GM12892 (cell line): ENCODE data around the gene TUBB8B. TPM values are rescaled to one million over a fixed set of nuclear protein-coding genes. Genes with fewer than 3 reads are reported as not detected.
"Not testable (repeated sequence)": the region's sequence is repeated elsewhere in the genome, so short reads cannot be mapped to it uniquely, and the experiment has no call there.

Experiments
- DNase-seq: peaks from one replicate; pipeline ENCODE4 v3.0.0; 2011; ENCODE audit not compliant: insufficient read length
- FAIRE-seq: peaks from 2 replicates; lab custom pipeline; 2011; peaks lifted over from hg19 to GRCh38; lab: Jason Lieb, UNC
- polyA plus RNA-seq: library from polyadenylated mRNA; unstranded; fragments of >200 nt; gene quantifications from one replicate; pipeline ENCODE4 v1.2.1, GENCODE V29; 2012; ENCODE audit warnings: missing spikeins, inconsistent platforms; ENCODE audit not compliant: missing spikeins

The TUBB8B gene
- not detected for polyA plus RNA-seq

DNA sequence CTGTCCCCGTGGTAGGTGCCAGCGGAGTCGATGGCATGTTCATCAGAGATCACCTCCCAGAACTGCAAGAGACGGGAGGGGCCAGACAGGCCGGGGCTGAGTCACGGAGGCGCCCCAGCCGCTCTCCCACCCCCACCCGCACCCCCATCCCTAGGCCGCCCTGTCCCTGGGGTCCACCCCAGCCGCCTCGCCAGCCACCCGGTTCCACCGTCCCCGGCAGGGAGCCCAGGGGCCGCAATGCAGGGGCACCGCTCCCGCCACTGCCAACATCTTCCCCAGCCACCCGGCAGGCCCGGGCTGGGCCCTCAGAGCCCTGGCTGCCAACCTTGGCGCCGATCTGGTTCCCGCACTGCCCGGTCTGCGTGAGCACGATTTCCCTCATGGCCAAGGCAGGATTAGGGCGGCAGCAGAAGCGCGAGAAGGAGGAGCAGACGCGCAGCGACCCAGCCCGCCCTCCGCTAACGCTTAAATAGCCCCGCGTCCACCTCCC, at the start of gene TUBB8B:
TUBB8B (minus strand) TSS at position 440 of the 490 bp plus-strand sequence; CDS start at position 382, 58 bp downstream.
- DNase-seq, FAIRE-seq: not testable (repeated sequence)

DNA sequence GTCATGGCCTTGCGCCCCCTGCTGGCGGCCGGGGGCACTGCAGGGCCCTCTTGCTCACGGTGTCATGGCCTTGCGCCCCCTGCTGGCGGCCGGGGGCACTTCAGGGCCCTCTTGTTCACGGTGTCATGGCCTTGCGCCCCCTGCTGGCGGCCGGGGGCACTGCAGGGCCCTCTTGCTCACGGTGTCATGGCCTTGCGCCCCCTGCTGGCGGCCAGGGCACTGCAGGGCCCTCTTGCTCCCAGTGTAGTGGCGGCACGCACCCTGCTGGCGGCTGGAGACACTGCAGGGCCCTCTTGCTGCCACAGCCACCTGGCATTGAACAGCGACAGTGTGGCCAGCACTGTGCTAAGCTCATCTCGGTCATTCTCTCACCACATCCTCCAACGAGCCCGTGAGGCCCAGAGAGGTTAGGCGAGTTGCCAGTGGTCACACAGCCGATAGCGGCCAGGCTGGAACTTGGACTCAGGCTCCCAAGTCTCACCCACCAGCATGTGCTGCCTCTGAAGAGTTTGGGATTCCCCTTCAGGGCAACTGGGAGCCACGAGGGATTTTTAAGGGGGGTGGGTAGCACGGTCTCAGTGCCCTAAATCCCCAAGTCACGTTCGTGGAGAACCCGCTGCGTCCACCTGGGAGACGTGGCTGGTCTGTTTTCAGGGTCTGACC, 48.0 kb upstream of the TUBB8B start:
- not testable (repeated sequence) for DNase-seq, FAIRE-seq

DNA sequence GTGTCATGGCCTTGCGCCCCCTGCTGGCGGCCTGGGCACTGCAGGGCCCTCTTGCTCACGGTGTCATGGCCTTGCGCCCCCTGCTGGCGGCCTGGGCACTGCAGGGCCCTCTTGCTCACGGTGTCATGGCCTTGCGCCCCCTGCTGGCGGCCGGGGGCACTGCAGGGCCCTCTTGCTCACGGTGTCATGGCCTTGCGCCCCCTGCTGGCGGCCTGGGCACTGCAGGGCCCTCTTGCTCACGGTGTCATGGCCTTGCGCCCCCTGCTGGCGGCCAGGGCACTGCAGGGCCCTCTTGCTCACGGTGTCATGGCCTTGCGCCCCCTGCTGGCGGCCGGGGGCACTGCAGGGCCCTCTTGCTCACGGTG, 47.3 kb upstream of the TUBB8B start:
- not testable (repeated sequence) for FAIRE-seq, DNase-seq

DNA sequence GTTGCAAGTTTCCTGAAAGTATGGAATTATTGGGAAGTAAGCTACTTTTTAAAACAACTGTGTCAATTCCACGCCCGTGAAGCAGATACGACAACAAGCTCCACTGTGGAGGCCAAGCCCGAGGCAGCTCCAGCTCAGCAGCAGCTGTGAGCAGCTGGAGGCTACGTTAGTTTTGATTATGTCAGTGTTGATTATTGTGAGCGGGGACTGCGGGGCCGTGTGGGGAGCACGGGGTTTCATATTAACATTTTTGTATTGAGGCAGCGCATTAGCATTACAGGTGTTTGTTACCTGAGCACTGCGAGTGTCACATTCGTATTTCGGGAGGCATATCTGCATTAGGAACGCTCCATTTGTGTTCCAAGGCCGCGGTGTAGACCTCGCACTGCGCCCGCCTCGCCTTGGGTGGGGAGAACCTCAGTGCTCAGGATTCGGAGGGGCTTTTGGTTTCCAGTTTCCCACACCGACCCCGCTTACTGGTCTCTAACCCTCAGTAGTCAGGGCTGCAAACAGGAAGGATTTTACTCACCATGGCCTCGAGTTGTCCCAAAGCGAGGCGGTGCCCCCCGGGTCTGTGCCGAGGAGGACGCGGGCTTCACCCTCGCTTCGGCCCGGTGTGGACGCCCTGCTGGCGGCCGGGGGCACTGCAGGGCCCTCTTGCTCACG, 46.8 kb upstream of the TUBB8B start:
- FAIRE-seq, DNase-seq: not testable (repeated sequence)

DNA sequence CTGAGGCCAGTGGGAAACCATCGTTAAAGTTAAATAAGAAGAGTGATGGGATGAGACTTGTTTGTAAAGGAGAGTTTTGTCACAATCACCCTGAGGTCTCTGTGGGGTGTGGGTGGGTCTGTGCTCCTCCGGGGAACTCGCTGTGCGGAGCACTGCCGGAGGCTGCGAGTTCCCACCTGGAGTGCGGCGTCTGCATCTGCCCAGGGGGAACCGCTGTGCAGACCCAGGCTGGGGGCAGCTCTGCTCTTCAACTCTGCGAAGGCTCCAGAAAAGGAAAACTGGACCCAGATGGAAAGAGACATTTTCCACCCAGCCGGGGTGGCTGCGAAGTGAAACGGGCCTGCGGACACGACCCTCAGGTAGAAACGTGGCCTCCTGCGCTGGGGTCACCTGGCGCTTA, 46.2 kb upstream of the TUBB8B start:
- FAIRE-seq, DNase-seq: not testable (repeated sequence)

DNA sequence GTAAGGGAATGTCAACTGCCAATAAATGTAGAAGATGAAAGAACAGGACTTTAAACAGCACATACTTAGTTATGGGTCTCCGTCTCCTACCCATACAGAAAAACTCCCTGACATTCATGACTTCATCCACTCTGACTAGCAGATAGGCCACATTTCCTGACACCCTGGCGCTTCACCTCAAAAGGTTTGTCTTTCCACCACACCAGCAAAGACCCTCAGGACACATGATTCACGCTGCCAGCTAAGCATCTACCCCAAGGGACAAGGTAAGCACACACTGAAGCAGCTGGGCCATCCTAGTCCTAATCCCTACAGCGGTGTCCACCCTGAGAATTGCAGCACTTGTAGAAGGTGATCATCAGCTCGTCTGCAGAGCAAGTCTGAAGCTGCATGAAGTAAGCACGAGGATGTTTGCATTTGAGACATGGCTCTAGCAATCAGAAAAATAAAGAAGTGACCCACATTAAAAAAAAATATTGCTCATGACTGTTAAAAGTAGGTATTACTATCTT, 44.5 kb upstream of the TUBB8B start:
- not testable (repeated sequence) for DNase-seq, FAIRE-seq

DNA sequence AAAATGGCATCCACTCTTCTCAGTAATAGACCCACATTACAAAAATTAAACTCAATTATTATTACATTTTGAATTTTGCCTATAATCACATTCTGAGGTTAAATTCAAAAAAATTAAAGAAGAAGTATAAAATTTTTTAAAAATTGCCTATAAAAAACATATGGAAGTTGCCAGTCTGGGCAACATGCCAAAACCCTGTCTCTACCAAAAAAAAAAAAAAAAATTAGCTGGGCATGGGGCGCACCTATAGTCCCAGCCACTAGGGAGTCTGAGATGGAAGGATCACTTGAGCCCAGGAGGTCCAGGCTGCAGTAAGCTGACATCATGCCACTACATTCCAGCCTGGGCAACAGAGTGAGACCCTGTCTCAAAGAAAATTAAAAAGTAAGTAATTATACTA, 42.1 kb upstream of the TUBB8B start:
- FAIRE-seq, DNase-seq: not testable (repeated sequence)

DNA sequence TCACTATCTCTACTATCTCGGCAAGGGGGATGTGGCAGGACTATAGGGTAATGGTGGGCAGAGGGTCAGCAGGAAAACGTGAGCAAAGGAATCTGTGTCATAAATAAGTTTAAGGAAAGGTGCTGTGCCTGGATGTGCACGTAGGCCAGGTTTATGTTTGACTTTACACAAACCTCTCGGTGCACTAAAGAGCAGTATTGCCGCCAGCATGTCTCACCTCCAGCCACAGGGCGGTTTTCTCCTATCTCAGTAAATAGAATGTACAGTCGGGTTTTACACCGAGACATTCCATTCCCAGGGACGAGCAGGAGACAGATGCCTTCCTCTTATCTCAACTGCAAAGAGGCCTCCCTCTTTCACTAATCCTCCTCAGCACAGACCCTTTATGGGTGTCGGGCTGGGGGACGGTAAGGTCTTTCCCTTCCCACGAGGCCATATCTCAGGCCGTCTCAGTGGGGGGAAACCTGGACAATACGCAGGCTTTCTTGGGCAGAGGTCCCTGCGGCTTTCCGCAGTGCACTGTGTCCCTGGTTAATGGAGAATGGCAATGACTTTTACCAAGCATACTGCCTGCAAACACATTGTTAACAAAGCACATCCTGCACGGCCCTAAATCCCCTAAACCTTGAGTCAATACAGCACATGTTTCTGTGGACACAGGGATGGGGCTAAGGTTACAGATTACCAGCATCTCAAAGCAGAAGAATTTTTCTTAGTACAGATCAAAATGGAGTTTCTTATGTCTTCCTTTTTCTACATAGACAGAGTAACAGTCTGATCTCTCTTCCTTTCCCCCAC, 41.2 kb upstream of the TUBB8B start:
- FAIRE-seq, DNase-seq: not testable (repeated sequence)

DNA sequence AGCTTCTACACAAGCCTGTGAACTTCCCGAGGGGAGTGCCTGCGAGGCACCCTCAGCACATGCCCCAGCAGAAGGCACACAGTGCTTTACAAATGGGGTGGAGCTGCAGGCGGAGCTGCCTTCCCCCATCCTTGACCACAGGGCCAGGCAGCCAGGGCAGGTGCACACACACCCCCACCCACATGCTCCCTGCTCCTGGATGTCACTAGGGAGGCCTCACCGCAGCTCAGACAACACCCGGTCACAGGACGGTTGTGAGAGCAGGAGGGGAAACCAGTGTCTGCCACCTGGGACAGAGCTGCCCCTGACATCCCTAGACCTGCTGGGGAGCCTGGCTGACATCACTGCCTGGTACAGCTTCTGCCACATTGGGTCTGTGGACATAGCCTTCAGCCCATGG, 39.7 kb upstream of the TUBB8B start:
- not testable (repeated sequence) for FAIRE-seq, DNase-seq

DNA sequence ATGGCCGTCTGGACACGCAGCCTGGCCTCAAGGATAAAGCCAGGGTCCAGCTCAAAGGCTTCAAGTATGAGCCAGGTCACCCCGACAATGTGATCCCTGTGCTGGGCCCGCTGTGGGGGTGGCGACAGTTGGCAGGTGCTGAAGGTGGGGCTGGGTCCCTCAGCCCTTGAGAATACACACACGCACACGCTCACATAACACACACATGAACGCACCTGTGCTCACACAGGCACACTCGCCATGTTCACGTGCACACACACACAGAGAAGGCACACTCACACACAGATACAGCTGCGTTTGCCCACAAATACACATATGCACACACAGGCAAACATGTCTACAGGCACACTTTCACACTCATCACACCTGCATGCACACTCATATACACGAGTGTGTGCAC, 35.4 kb upstream of the TUBB8B start:
- not testable (repeated sequence) for FAIRE-seq, DNase-seq

DNA sequence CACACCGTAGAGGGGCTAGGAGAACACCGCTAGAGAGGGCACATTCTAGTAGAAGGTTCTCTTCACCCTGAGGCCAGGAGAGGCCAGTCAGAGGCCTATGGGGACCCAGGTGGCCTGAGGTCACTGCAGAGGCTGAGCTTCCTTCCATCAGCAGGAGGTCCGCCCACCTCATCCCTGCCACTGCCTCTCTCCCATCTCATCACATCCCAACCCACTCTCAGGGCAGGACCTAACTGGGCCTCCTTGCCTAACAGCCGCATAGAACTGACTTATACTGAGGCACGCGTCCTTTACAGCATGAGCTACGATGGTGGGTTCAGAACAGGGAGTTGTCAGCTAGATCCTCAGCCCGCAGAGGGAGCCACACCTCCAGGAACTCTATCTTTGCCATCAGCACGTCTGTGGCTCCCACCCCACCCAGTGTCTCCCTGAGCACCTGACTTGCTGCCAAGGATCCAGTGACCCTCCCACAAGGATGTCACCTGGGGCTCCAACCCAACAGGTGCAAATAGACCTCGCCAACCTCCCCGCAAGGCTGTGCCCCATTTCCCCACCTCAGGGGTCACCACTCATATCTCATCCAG, 33.3 kb upstream of the TUBB8B start:
- FAIRE-seq, DNase-seq: not testable (repeated sequence)

DNA sequence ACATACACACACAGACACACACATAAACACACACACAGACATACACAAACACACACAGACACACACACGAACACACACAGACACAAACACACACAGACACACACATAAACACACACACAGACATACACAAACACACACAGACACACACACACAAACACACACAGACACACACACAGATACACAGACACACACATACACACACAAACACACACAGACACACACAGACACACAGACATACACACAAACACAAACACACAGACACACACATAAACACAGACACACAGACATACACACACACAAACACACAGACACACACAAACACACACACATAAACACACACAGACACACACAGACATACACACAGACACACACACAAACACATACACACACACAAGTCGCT, 31.5 kb upstream of the TUBB8B start:
- DNase-seq, FAIRE-seq: not testable (repeated sequence)

DNA sequence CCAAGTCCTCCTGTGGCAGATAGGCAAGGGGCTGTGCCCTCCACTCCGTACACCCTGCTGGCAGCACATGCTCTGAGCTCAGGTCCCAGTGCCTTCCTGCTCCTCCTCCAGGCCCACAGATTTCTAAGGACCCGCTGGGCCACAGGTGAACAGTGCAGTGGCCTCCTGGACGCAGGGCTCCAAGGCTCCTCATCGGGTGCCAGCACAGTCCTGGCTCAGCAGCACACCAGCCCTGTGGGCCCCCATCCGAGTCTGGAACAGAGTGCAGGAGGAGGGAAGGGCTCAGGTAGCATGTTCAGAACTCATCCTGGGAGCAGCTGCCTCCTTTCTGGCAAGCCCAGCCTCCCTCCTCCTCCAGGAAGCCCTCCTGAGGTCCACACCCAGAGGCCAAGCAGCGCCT, 30.8 kb upstream of the TUBB8B start:
- FAIRE-seq, DNase-seq: not testable (repeated sequence)

DNA sequence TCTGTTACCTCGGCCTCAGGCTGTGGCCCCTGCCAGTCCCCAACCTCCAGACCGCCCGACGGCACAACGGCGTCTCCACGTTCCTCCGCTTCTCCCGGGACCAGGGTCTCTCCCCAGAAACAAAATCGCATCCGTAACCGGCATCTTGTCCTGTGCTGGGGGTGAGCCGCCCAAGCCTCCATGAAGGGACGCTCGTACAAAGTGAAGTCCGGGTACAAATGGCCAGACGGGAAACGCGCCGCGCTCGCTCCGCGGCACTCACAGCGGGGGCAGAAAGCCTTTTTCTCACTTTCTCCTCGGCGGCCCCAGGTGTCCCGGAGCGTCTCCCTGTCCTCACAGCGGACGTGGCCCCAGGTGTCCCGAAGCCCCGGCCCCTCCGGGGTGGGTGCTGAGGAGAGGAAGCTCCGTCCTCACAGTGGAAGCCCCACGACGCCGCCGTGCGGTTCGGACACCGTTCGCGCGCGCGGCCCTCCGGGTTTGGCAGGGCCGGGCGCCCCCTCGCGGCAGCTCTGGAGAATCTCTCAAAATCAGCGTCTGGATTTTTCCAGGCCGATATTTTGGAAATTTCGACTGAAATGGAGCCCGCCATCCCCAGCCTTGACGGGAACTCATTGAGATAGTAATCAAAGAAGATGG, 26.2 kb upstream of the TUBB8B start:
- DNase-seq, FAIRE-seq: not testable (repeated sequence)

DNA sequence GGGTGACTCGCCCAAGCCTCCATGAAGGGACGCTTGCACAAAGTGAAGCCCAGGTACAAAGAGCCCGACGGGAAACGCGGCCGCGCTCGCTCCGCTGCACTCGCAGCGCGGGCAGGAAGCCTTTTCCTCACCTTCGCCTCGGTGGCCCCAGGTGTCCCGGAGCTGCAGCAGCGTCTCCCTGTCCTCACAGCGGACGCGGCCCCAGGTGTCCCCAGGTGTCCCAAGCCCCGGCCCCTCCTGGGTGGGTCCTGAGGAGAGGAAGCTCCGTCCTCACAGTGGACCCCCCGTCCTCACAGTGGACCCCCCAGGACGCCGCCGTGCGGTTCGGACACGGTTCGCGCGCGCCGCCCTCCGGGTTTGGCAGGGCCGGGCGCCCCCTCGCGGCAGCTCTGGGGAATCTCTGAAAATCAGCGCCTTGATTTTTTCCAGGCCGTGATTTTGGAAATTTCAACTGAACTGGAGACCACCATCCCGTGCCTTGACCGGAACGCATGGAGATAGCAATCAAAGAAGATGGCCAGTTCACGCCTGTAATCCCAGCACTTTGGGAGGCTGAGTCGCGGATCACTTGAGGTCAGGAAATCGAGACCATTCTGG, 23.9 kb upstream of the TUBB8B start:
- FAIRE-seq, DNase-seq: not testable (repeated sequence)

DNA sequence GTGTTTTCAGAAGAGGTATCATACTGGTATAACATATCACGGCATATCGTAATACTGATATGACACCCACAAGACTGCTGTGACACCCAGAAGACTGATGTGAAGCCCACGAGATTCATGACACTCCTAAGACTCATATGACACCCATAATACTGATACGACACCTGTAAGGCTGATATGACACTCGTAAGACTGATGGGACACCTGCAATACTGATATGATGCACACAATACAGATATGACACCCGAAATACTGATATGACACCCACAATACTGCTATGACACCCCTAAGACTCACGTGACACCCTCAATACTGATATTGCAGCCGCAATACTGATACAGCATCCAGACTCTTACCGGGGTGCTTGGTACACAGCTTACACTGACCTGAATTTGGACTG, 18.3 kb upstream of the TUBB8B start:
- FAIRE-seq, DNase-seq: not testable (repeated sequence)

DNA sequence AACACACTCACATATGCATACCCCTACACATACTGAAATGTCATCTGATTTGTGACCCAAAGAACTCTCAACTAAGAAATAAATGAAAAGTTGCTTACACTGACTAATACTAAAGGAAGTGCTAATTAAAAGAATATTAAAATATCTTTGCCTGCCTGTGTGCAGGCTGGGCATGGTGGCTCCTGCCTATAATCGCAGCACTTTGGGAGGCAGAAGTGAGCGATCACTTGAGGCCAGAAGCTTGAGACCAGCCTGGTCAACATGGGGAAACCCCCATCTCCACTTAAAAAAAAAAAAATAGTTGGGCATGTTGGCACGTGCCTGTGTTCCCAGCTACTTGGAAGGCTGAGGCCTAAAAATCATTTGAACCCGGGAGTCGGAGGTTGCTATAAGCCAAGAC, 14.9 kb upstream of the TUBB8B start:
- not testable (repeated sequence) for DNase-seq, FAIRE-seq

DNA sequence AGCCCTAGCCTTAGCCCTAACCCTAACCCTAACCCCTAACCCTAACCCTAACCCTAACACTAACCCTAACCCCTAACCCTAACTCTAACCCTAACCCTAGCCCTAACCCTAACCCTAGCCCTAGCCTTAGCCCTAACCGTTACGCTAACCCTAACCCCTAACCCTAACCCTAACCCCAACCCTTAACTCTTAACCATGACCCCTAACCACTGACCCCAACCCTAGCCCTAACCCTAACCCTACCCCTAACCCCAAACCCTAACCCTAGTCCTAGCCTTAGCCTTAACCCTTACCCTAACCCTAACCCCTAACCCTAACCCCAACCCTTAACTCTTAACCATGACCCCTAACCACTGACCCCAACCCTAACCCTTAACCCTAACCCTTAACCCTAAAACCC, 14.2 kb upstream of the TUBB8B start:
- DNase-seq, FAIRE-seq: not testable (repeated sequence)

DNA sequence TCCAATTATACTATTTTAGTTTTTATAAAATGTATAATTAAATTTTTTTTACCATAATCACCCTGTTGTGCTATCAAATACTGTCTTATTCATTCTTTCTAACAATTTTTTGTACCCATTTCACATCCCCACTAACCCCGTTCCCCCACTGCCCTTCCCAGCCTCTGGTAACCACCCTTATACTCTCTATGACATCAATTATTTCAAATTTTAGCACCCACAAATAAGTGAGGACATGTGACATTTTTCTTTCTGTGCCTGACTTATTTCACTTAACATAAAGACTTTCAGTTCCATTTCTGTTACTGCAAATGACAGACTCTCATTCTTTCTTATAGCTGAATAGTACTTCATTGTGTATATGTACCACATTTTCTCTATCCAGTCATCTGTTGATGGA, 5.0 kb upstream of the TUBB8B start:
- not testable (repeated sequence) for DNase-seq, FAIRE-seq
